Islet of Langerhans (tissue), 1 donor: ENCODE data around the gene SLC26A1.
"Not testable (repeated sequence)": the region's sequence is repeated elsewhere in the genome, so short reads cannot be mapped to it uniquely, and the experiment has no call there.

ENCODE experiments used
- FAIRE-seq: peaks from one replicate; lab custom pipeline; 2011; peaks lifted over from hg19 to GRCh38; lab: Jason Lieb, UNC

Gene SLC26A1

DNA sequence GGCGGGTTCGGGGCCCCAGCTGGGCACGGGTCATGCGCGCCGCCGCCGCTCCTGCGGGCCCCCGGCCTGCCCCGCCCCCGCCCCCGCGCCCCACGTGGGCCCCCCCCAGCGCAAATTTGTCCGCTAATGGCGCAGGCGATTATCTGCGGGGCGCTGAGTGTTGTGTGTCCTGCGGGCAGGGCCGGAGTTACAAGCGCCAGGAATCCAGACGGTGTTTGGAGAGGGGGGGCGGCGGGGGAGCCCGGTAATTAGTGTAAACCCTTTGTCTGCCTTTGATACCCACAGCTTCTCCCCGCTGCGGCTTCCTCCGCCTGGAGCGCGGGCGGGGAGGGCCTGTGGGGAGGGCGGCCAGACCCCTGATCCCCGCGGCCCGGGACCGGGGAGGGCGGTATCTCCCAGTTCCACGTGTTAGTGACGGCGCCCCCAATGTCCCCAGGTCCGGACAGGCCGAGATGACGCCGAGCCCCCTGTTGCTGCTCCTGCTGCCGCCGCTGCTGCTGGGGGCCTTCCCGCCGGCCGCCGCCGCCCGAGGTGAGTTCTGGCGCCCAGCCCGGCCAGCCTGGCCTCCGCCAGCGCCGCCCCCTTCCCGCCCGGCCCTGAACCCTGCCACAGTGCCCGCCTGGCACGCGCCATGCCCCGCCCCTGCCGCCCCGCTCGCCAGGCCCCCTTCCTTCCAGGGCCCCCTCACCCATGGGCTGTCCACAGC is 19.0 kb upstream of the SLC26A1 start:
- FAIRE-seq = no peak

- no peak for FAIRE-seq
Observed at GRCh38 chr4:1011666-1012033, 18.4 kb upstream of the SLC26A1 start.

DNA sequence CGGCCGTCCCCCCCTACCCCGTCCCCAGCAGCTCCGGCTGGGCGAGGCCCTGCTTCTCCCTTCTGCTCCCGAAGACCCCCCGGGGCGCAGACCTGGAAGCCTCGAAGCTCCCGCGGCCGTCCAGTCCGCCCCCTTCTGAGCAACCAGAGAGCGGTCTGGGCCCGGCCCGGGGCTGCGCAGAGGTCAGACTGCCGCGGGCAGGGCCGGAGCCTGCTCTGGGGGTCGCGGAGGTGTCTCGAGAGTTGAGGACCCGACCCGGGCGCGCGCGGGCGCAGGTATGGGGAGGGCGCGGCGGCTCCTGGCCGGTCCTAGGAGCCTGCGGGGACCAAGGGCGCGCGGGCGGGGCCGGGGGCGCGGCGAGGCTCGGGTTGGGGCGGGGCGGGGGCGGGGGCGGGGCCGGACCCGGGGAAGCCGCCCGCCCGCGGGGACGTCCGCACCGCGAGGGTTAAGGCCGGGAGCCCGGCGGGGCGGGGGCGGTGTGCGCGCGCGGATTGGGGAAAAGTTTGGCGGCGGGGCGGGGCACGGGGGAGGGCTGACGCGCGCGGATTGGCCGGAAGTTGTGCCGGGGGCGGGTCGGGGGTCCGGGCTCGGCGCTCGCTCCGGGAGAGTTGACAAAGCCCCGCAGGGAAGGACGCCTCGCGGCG is 17.9 kb upstream of the SLC26A1 start, which contains the start of gene FGFRL1:
Gene FGFRL1 (plus strand): TSS at position 605 of the 644 bp plus-strand sequence. CDS start 860 bp downstream, outside the sequence.
- no peak for FAIRE-seq

- no peak for FAIRE-seq
Observed at GRCh38 chr4:1010395-1011021, 17.3 kb upstream of the SLC26A1 start.

GRCh38 chr4:1009542-1010394 is 16.6 kb upstream of the SLC26A1 start:
- no peak for FAIRE-seq

GRCh38 chr4:1008840-1009541 is 15.8 kb upstream of the SLC26A1 start:
- no peak for FAIRE-seq

- FAIRE-seq = no peak
Observed at GRCh38 chr4:1006856-1007255, 13.7 kb upstream of the SLC26A1 start.

DNA sequence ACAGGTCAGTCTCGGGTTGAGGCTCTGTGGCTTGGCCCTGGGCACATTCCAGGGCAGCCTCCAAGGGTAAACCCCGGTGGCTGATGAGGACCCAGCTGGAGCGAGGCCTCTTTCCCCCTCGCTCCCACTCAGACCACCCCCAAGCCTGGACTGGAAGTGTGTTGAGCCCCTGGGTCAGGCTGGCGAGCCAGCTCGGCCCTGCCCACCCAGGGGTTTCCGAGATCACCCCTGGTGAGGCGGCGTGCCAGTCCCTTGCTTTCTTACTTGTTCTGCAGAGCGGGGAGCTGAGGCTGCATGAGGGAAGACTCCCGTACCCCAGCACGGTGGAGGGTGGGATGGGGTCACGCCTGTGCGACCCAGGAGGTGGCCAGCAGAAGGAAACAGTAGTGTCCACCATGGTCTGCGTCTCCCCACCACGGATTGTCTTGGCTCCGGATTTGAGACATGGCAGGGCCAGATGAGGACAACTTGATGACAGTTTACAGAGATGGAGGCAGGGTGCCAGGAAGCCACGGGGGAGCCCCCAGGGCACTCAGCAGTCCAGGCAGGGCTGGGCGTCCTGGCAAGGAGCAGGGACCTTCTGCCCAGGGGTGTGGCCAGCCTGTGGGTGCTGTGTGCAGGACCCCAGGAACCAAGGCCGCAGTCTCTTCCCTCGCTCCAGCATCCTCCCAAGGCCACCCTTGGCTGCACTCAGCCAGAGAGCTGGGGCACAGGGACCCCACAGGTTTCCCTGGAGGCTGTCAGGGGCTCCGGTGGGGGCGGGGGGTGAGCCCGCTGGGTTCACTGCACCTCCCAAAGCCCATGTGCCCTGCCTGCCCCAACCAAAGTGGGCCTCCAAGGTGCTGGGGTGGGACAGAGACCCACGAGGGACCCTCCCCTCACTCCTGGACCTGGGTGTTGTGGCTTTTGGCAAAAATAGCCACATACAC is 11.6 kb upstream of the SLC26A1 start:
- FAIRE-seq = no peak

DNA sequence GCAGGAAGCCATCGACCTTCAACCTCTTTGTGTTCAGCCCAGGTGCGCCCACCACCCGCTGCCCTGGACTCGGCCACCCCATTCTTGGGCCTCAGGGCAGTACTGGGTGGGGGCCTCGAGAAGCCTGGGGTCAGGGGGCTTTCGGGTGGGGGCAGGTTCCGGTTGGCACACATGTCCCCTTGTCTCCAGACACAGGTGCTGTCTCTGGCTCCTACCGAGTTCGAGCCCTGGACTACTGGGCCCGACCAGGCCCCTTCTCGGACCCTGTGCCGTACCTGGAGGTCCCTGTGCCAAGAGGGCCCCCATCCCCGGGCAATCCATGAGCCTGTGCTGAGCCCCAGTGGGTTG is 10.8 kb upstream of the SLC26A1 start:
- no peak for FAIRE-seq

DNA sequence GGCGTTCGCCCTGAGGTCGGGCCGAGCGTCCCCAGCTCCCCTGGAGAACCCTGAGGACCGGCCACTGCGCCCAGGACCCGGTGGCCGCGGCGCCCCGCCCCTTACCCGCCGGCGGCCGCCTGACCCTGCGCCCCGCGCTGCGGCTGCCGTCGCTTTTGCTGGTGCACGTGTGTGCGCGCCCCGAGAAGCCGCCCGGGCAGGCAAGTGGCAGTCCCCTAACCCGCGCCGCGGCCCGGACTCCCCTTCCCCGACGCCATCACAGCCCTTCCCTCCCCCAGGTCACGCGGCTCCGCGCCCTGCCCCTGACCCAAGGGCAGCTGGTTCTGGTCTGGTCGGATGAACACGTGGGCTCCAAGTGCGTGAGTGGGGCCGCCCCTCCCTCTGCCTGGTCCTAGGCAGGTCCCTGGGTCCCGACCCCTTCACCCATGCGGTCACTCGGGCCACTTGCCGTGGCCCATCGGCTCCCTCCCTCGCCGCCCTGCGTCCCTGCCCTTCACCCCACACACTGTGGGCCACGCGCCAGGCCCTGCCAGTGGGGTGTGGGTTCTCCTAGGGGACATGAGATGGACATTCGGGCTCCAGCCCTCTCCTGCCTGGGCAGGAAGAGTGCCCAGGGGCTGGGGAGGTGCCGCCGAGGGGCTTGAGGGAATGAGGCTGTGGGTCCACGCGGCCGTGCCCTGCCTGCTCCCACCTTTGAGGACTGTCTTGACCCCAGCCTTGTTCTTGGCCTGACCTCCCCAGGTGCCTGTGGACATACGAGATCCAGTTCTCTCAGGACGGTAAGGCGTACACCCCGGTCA is 10.3 kb upstream of the SLC26A1 start:
- no peak for FAIRE-seq

DNA sequence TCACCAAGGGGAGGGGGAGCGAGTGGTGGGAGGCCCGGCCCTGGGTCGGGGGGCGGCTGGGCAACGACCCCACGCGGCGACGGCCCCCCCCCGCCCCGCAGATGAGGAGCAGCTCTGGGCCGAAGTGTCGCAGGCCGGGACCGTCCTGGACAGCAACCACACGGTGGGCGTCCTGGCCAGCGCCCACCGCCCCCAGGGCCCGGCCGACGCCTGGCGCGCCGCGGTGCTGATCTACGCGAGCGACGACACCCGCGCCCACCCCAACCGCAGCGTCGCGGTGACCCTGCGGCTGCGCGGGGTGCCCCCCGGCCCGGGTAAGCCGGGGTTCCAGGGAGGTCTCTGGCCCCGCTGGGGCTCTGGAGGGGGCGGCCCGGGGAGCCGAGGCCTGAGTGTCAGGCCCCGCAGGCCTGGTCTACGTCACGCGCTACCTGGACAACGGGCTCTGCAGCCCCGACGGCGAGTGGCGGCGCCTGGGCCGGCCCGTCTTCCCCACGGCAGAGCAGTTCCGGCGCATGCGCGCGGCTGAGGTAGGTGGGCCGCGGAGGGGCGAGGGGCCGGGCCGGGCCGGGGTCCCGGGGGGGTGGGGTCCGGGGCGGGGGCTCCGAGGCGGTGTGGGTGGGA is 9.5 kb upstream of the SLC26A1 start:
- FAIRE-seq = no peak

- no peak for FAIRE-seq
Observed at GRCh38 chr4:1002131-1002630, 9.0 kb upstream of the SLC26A1 start.

DNA sequence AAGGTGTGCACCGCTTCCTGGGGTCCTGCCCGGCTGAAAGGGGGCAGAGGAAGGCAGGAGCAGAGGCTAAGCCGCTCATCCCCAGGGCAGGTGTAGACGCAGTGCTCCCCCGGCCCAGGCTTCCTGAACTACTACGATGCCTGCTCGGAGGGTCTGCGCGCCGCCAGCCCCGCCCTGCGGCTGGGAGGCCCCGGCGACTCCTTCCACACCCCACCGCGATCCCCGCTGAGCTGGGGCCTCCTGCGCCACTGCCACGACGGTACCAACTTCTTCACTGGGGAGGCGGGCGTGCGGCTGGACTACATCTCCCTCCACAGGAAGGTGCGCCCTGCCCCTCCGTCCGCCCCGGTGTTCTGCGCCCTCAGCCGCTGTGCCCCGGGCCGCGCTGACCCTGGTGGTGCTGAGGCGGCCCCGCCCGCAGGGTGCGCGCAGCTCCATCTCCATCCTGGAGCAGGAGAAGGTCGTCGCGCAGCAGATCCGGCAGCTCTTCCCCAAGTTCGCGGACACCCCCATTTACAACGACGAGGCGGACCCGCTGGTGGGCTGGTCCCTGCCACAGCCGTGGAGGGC is 8.4 kb upstream of the SLC26A1 start:
- FAIRE-seq = no peak

DNA sequence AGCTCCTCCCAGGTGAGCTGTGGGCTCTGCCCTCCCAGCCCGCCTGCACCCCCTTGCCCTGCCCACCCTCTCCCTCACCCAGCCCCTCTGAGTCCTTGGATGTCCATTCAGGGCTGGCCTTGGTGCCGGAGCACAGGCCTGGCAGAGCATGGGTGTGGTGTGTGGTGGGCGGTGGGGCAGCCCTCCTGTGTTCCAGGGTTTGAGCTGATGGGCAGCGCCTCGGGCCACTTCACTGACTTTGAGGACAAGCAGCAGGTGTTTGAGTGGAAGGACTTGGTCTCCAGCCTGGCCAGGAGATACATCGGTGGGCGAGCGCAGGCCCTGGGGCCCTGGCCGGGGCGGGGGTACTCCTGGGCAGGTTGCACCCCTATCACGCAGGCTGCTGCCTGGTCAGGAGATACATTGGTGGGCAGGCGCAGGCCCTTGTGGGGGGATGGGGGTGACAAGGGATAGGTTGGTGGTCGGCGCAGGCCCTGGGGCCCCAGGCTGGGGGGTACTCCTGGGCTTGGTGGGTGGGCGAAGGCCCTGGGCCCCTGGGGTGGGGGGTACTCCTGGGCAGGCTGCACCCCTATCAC is 7.6 kb upstream of the SLC26A1 start:
- FAIRE-seq = no peak

DNA sequence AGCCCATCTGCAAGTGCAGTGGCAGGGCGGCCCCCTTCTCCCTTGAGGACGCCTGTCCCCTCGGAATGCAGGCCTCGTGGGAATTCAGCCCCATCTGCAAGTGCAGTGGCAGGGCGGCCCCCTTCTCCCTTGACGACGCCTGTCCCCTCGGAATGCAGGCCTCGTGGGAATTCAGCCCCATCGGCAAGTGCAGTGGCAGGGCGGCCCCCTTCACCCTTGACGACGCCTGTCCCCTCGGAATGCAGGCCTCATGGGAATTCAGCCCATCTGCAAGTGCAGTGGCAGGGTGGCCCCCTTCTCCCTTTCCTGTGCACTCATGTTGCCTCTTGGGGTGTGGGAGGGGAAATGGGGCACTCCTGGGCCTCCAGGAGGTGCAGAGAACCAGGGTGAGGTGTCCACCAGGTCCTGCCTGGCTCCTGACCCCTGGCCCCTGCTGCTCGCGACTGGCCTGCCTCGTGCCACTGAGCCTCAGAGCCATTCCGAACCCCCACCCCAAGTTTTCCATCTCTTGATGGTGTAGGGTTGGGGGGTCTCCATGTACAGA is 6.8 kb upstream of the SLC26A1 start:
- FAIRE-seq = no peak

- not testable (repeated sequence) for FAIRE-seq
Observed at GRCh38 chr4:999240-999863, 6.1 kb upstream of the SLC26A1 start.

DNA sequence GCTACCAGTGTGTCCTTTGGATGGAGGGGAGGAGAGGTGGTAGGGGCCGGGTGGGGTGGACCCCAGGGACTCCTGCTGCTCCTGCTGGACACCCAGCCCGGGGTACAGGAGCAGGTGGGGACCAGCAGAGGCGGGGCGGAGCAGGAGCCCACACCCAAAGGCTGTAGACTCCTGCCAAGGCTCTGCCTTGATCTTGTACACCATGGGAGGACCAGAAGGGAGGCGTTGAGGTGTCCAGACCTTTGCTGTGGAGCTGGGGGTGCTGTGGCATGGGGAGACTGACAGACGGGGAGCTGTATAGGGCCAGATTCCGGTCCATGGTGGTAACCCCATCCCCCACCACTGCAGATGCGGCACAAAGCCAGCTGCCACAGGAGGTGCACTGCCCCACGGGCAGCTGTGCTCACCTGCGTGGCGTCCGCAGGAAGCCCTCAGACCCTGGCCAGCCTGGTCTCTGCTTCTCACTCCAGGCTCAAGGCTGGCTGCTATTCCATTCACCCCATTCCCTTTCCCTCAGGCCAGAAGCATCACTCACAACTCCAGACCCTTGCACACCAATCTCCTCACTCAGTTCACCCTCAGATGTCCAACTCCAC is 5.0 kb upstream of the SLC26A1 start:
- FAIRE-seq = no peak
